Trophoblast cell (in vitro differentiated cells and primary cell): Measurements from ENCODE around the gene CLCN3.
"Not testable (repeated sequence)": the region's sequence is repeated elsewhere in the genome, so short reads cannot be mapped to it uniquely, and the experiment has no call there.

ENCODE experiments used
- DNase-seq, 2 donors: peaks; one replicate each; pipeline ENCODE4 v3.0.0-alpha.2; 2016
- H2AFZ ChIP-seq: 2 replicates; pipeline ENCODE4 v1.6.1; 2013; ENCODE audit warnings: low read length, moderate library complexity, mild to moderate bottlenecking; ENCODE audit not compliant: insufficient read depth, poor library complexity
- H2AK5ac ChIP-seq: 2 replicates; pipeline ENCODE4 v1.6.1; 2013; ENCODE audit warnings: mild to moderate bottlenecking, low read length
- H2BK120ac ChIP-seq: 2 replicates; pipeline ENCODE4 v1.6.1; 2013; ENCODE audit warnings: low read length, mild to moderate bottlenecking, moderate library complexity; ENCODE audit not compliant: insufficient read depth, poor library complexity
- H2BK12ac ChIP-seq: 2 replicates; pipeline ENCODE4 v1.6.1; 2013; ENCODE audit warnings: mild to moderate bottlenecking, low read length, moderate library complexity
- H2BK5ac ChIP-seq: 2 replicates; pipeline ENCODE4 v1.6.1; 2013; ENCODE audit warnings: low read length, low read depth, moderate library complexity, mild to moderate bottlenecking; ENCODE audit not compliant: poor library complexity
- H3K14ac ChIP-seq: 2 replicates; pipeline ENCODE4 v1.6.1; 2013; ENCODE audit warnings: mild to moderate bottlenecking, low read length
- H3K18ac ChIP-seq: 2 replicates; pipeline ENCODE4 v1.6.1; 2013; ENCODE audit warnings: mild to moderate bottlenecking, low read length
- H3K23ac ChIP-seq: 2 replicates; pipeline ENCODE4 v1.6.1; 2013; ENCODE audit warnings: low read length
- H3K27ac ChIP-seq: 2 replicates; pipeline ENCODE4 v1.5.1; 2013; ENCODE audit warnings: low read depth, mild to moderate bottlenecking, inconsistent platforms, low read length, moderate library complexity
- H3K27me3 ChIP-seq: 2 replicates; pipeline ENCODE4 v1.6.1; 2013; ENCODE audit warnings: inconsistent platforms, mild to moderate bottlenecking, low read length, moderate library complexity; ENCODE audit not compliant: insufficient read depth
- H3K36me3 ChIP-seq, 2 experiments: 1 replicate in 1 of 2; 2 replicates in 1 of 2; pipeline ENCODE4 v1.6.1; 2013; ENCODE audit warnings: low read length in 2 of 2, mild to moderate bottlenecking in 2 of 2, moderate library complexity in 1 of 2; ENCODE audit not compliant: insufficient read depth in 2 of 2, control insufficient read depth in 1 of 2
- H3K4ac ChIP-seq: 2 replicates; pipeline ENCODE4 v1.6.1; 2013; ENCODE audit warnings: low read depth, mild to moderate bottlenecking, low read length, moderate library complexity
- H3K4me1 ChIP-seq, 2 experiments: 1 replicate in 1 of 2; 2 replicates in 1 of 2; pipeline ENCODE4 v1.6.1; 2013; ENCODE audit warnings: low read length in 2 of 2, mild to moderate bottlenecking in 2 of 2, moderate library complexity in 1 of 2; ENCODE audit not compliant: insufficient read depth in 2 of 2, control insufficient read depth in 1 of 2
- H3K4me2 ChIP-seq: 2 replicates; pipeline ENCODE4 v1.6.1; 2013; ENCODE audit warnings: inconsistent platforms, mild to moderate bottlenecking, low read length, moderate library complexity
- H3K4me3 ChIP-seq: 2 replicates; pipeline ENCODE4 v1.5.1; 2013; ENCODE audit warnings: mild to moderate bottlenecking, low read depth, low read length, inconsistent platforms
- H3K79me1 ChIP-seq: one replicate; pipeline ENCODE4 v1.6.1; 2013; ENCODE audit warnings: low read length
- H3K79me2 ChIP-seq: 2 replicates; pipeline ENCODE4 v1.6.1; 2013; ENCODE audit warnings: low read length, mild to moderate bottlenecking; ENCODE audit not compliant: control insufficient read depth, insufficient read depth, poor library complexity
- H3K9ac ChIP-seq: 2 replicates; pipeline ENCODE4 v1.6.1; 2013; ENCODE audit warnings: mild to moderate bottlenecking, low read length
- H3K9me3 ChIP-seq: 2 replicates; pipeline ENCODE4 v1.6.1; 2013; ENCODE audit warnings: low read depth, mild to moderate bottlenecking, control low read depth, inconsistent platforms, low read length; ENCODE audit not compliant: insufficient read depth
- H4K12ac ChIP-seq: 2 replicates; pipeline ENCODE4 v1.6.1; 2013; ENCODE audit warnings: low read depth, mild to moderate bottlenecking, low read length, moderate library complexity
- H4K8ac ChIP-seq: 2 replicates; pipeline ENCODE4 v1.6.1; 2013; ENCODE audit warnings: low read depth, mild to moderate bottlenecking, low read length, moderate library complexity
- H4K91ac ChIP-seq: one replicate; pipeline ENCODE4 v1.6.1; 2013; ENCODE audit warnings: low read depth, mild to moderate bottlenecking, low read length, moderate library complexity
- WGBS: extraction: QIAGEN DNeasy Blood & Tissue Kit; methylation state at CpG from one replicate; pipeline ENCODE4 v1.1.7; 2013; ENCODE audit warnings: missing lambda C conversion rate; ENCODE audit not compliant: insufficient read length, insufficient coverage; ENCODE audit errors: extremely low coverage; 5-methylcytosine and 5-hydroxymethylcytosine counted together

The CLCN3 gene

GRCh38 chr4:169675825-169676224, 55.4 kb downstream of the CLCN3 start:
- no peaks in the 10 kb centered on the region for H3K27me3 ChIP-seq
- H2BK120ac ChIP-seq: no peak overlapping the region
- no peak overlapping the region for H3K23ac ChIP-seq
- H3K79me2 ChIP-seq: no peaks in the 10 kb centered on the region
- H3K18ac ChIP-seq: no peak overlapping the region
- no peak overlapping the region for H3K27ac ChIP-seq
- no peak overlapping the region for H4K91ac ChIP-seq
- H3K4ac ChIP-seq: no peak overlapping the region
- H3K14ac ChIP-seq: no peak overlapping the region
- no peak overlapping the region for H2AK5ac ChIP-seq
- H3K9ac ChIP-seq: no peak overlapping the region
- no peak overlapping the region for H4K8ac ChIP-seq
- H2BK5ac ChIP-seq: no peak overlapping the region
- no peak overlapping the region for H3K4me3 ChIP-seq
- no peak overlapping the region for H3K4me2 ChIP-seq
- H3K4me1 ChIP-seq: no peaks in the 10 kb centered on the region
- no peaks in the 10 kb centered on the region for H3K79me1 ChIP-seq
- H4K12ac ChIP-seq: no peak overlapping the region
- no peak overlapping the region for H2BK12ac ChIP-seq
- DNase-seq: no peak
- H3K36me3 ChIP-seq: peaks cover 2 to 4% of the 10 kb centered on the region in 2 experiments
- no CpG with 5 or more reads among the region's 2 CpGs for WGBS
- no peaks in the 10 kb centered on the region for H3K9me3 ChIP-seq
- H2AFZ ChIP-seq: no peak overlapping the region

- H3K27me3 ChIP-seq: no peaks in the 10 kb centered on the region
- H2BK120ac ChIP-seq: no peak overlapping the region
- no peak overlapping the region for H3K23ac ChIP-seq
- H3K9me3 ChIP-seq: no peaks in the 10 kb centered on the region
- no peak overlapping the region for H3K4me3 ChIP-seq
- DNase-seq: no peak
- no peak overlapping the region for H2BK5ac ChIP-seq
- H4K12ac ChIP-seq: no peak overlapping the region
- H2BK12ac ChIP-seq: no peak overlapping the region
- no peak overlapping the region for H3K9ac ChIP-seq
- H3K14ac ChIP-seq: no peak overlapping the region
- no peak overlapping the region for H3K27ac ChIP-seq
- no peak overlapping the region for H3K4me2 ChIP-seq
- no peak overlapping the region for H4K91ac ChIP-seq
- no peaks in the 10 kb centered on the region for H3K79me2 ChIP-seq
- H3K79me1 ChIP-seq: no peaks in the 10 kb centered on the region
- no peaks in the 10 kb centered on the region for H3K4me1 ChIP-seq
- H3K4ac ChIP-seq: no peak overlapping the region
- H2AFZ ChIP-seq: no peak overlapping the region
- no peak overlapping the region for H3K18ac ChIP-seq
- peaks cover 5 to 7% of the 10 kb centered on the region in 2 experiments for H3K36me3 ChIP-seq
- no CpG with 5 or more reads among the region's 2 CpGs for WGBS
- no peak overlapping the region for H4K8ac ChIP-seq
- no peak overlapping the region for H2AK5ac ChIP-seq
Measured at GRCh38 chr4:169677150-169677748, 56.9 kb downstream of the CLCN3 start.

GRCh38 chr4:169678486-169678885, 58.1 kb downstream of the CLCN3 start:
- DNase-seq, H3K18ac ChIP-seq, H3K14ac ChIP-seq, H3K79me1 ChIP-seq, H3K4ac ChIP-seq, H2AK5ac ChIP-seq, H3K4me2 ChIP-seq, H2BK12ac ChIP-seq, H3K4me3 ChIP-seq, H3K9me3 ChIP-seq, H3K4me1 ChIP-seq, H2BK5ac ChIP-seq, H4K12ac ChIP-seq, H2BK120ac ChIP-seq, H3K36me3 ChIP-seq, H3K27ac ChIP-seq, H3K23ac ChIP-seq, H3K27me3 ChIP-seq, H3K79me2 ChIP-seq, H3K9ac ChIP-seq, H4K91ac ChIP-seq, H2AFZ ChIP-seq, H4K8ac ChIP-seq: not testable (repeated sequence)
- no CpG with 5 or more reads among the region's 2 CpGs for WGBS

GRCh38 chr4:169678951-169679591, 58.7 kb downstream of the CLCN3 start:
- H2AFZ ChIP-seq, H3K27ac ChIP-seq, H3K79me2 ChIP-seq, H4K8ac ChIP-seq, H3K79me1 ChIP-seq, H3K4me3 ChIP-seq, H2BK5ac ChIP-seq, DNase-seq, H4K91ac ChIP-seq, H3K36me3 ChIP-seq, H2BK120ac ChIP-seq, H3K9ac ChIP-seq, H3K4ac ChIP-seq, H3K14ac ChIP-seq, H4K12ac ChIP-seq, H3K4me1 ChIP-seq, H3K9me3 ChIP-seq, H3K18ac ChIP-seq, H3K4me2 ChIP-seq, H2AK5ac ChIP-seq, H2BK12ac ChIP-seq, H3K23ac ChIP-seq, H3K27me3 ChIP-seq: not testable (repeated sequence)
- WGBS: no CpG with 5 or more reads among the region's 47 CpGs
